Astrocyte (in vitro differentiated cells and primary cell): Measurements from ENCODE around the gene PAQR6. TPM values are rescaled to one million over a fixed set of nuclear protein-coding genes. Genes with fewer than 3 reads are reported as not detected.

ENCODE experiments used
- DNase-seq: peaks from one replicate; pipeline ENCODE4 v3.0.0-alpha.2; 2010; ENCODE audit warnings: low read depth
- FAIRE-seq: peaks from 2 replicates; lab custom pipeline; 2011; peaks lifted over from hg19 to GRCh38; lab: Jason Lieb, UNC
- H2AFZ ChIP-seq: 2 replicates; pipeline ENCODE4 v1.6.0; 2012; ENCODE audit warnings: low read depth, low read length, inconsistent platforms
- H3K27ac ChIP-seq: 2 replicates; pipeline ENCODE4 v1.5.1; 2011; ENCODE audit warnings: low read depth, low read length, inconsistent platforms
- H3K27me3 ChIP-seq: 2 replicates; pipeline ENCODE4 v1.6.0; 2011; ENCODE audit warnings: low read length, inconsistent platforms; ENCODE audit not compliant: insufficient read depth
- H3K36me3 ChIP-seq: 2 replicates; pipeline ENCODE4 v1.5.1; 2011; ENCODE audit warnings: low read length, inconsistent platforms; ENCODE audit not compliant: insufficient read depth
- H3K4me1 ChIP-seq: 2 replicates; pipeline ENCODE4 v1.5.1; 2011; ENCODE audit warnings: low read length, inconsistent platforms; ENCODE audit not compliant: insufficient read depth
- H3K4me2 ChIP-seq: 2 replicates; pipeline ENCODE4 v1.6.0; 2012; ENCODE audit warnings: low read length, inconsistent platforms
- H3K4me3 ChIP-seq: 2 replicates; pipeline ENCODE4 v1.5.1; 2011; ENCODE audit warnings: low read depth, mild to moderate bottlenecking, low read length, inconsistent platforms; ENCODE audit not compliant: insufficient read depth
- H3K79me2 ChIP-seq: 2 replicates; pipeline ENCODE4 v1.6.0; 2012; ENCODE audit warnings: mild to moderate bottlenecking, low read length, inconsistent platforms; ENCODE audit not compliant: insufficient read depth
- H3K9ac ChIP-seq: 2 replicates; pipeline ENCODE4 v1.6.0; 2012; ENCODE audit warnings: mild to moderate bottlenecking, low read length, inconsistent platforms
- H3K9me3 ChIP-seq: 2 replicates; pipeline ENCODE4 v1.5.1; 2012; ENCODE audit warnings: low read depth, mild to moderate bottlenecking, low read length, inconsistent platforms; ENCODE audit not compliant: insufficient read depth
- H4K20me1 ChIP-seq: 2 replicates; pipeline ENCODE4 v1.6.0; 2012; ENCODE audit warnings: low read length, inconsistent platforms; ENCODE audit not compliant: insufficient read depth
- H3K27ac Mint-ChIP-seq: one replicate; pipeline ENCODE4 v1.8.0; 2021; ENCODE audit warnings: mild to moderate bottlenecking, mixed read lengths; ENCODE audit not compliant: unreplicated experiment
- H3K27me3 Mint-ChIP-seq: one replicate; pipeline ENCODE4 v1.8.0; 2021; ENCODE audit warnings: low read depth, mixed read lengths; ENCODE audit not compliant: unreplicated experiment
- H3K36me3 Mint-ChIP-seq: one replicate; pipeline ENCODE4 v1.8.0; 2021; ENCODE audit warnings: low read depth, mixed read lengths; ENCODE audit not compliant: unreplicated experiment
- H3K4me1 Mint-ChIP-seq: one replicate; pipeline ENCODE4 v1.8.0; 2021; ENCODE audit warnings: low read depth, mixed read lengths; ENCODE audit not compliant: unreplicated experiment
- H3K4me3 Mint-ChIP-seq: one replicate; pipeline ENCODE4 v1.8.0; 2021; ENCODE audit warnings: mild to moderate bottlenecking, moderate library complexity, mixed read lengths; ENCODE audit not compliant: unreplicated experiment
- H3K9me3 Mint-ChIP-seq: one replicate; pipeline ENCODE4 v1.8.0; 2021; ENCODE audit warnings: mild to moderate bottlenecking, mixed read lengths; ENCODE audit not compliant: unreplicated experiment
- CTCF ChIP-seq: IDR thresholded peaks from 2 replicates; pipeline ENCODE4 v1.5.1; 2011; ENCODE audit warnings: low read depth, mild to moderate bottlenecking, inconsistent platforms, low read length, moderate library complexity; ENCODE audit not compliant: insufficient read depth
- EZH2 ChIP-seq: IDR thresholded peaks from 2 replicates; pipeline ENCODE4 v1.6.1; 2012; ENCODE audit warnings: mild to moderate bottlenecking, low read length, inconsistent platforms; ENCODE audit not compliant: insufficient read depth
- total RNA-seq: library from RNA; stranded (reverse); gene quantifications from 2 replicates; pipeline ENCODE4 v1.2.1, GENCODE V29; 2021

Gene PAQR6
- total RNA-seq, 1 donor from 2014 or later: 7.2 TPM

- Histone ChIP-seq H3K9ac (peak overlapping the region; percentile 66), H2AFZ (no peak overlapping the region), H3K9me3 (no peaks in the 10 kb centered on the region), H4K20me1 (no peaks in the 10 kb centered on the region), H3K27ac (peak overlapping the region; percentile 86), H3K36me3 (peaks cover 4% of the 10 kb centered on the region), H3K27me3 (no peaks in the 10 kb centered on the region), H3K79me2 (no peaks in the 10 kb centered on the region), H3K4me3 (no peak overlapping the region), H3K4me2 (peak overlapping the region; percentile 72), H3K4me1 (peaks cover 16% of the 10 kb centered on the region)
- TF ChIP-seq CTCF: no peak
- TF ChIP-seq EZH2: no peak
- FAIRE-seq (peak; percentile 26), DNase-seq (peak; percentile 89)
- no peaks in the 10 kb centered on the region for H3K9me3 Mint-ChIP-seq
- peak overlapping the region; percentile 98 for H3K27ac Mint-ChIP-seq
- H3K36me3 Mint-ChIP-seq: peaks cover 19% of the 10 kb centered on the region
- peak overlapping the region; percentile 73 for H3K4me3 Mint-ChIP-seq
- H3K4me1 Mint-ChIP-seq: peaks cover 13% of the 10 kb centered on the region
- H3K27me3 Mint-ChIP-seq: no peaks in the 10 kb centered on the region
These were observed 14.3 kb downstream of the PAQR6 start for GRCh38 chr1:156233426-156234127.

GRCh38 chr1:156232201-156232894 lies 15.5 kb downstream of the PAQR6 start:
- TF ChIP-seq EZH2 (no peak), CTCF (no peak)
- peaks cover 16% of the 10 kb centered on the region for H3K4me1 ChIP-seq
- FAIRE-seq: no peak
- no peaks in the 10 kb centered on the region for H3K27me3 ChIP-seq
- H4K20me1 ChIP-seq: no peaks in the 10 kb centered on the region
- Mint-ChIP-seq H3K27me3 (no peaks in the 10 kb centered on the region), H3K36me3 (peaks cover 16% of the 10 kb centered on the region), H3K27ac (peak overlapping the region; percentile 69), H3K9me3 (no peaks in the 10 kb centered on the region), H3K4me3 (no peak overlapping the region), H3K4me1 (peaks cover 13% of the 10 kb centered on the region)
- no peak overlapping the region for H3K4me3 ChIP-seq
- no peaks in the 10 kb centered on the region for H3K79me2 ChIP-seq
- H3K9ac ChIP-seq: no peak overlapping the region
- H3K4me2 ChIP-seq: no peak overlapping the region
- no peaks in the 10 kb centered on the region for H3K9me3 ChIP-seq
- no peak overlapping the region for H2AFZ ChIP-seq
- H3K27ac ChIP-seq: no peak overlapping the region
- H3K36me3 ChIP-seq: peaks cover 4% of the 10 kb centered on the region
- DNase-seq: no peak

DNA sequence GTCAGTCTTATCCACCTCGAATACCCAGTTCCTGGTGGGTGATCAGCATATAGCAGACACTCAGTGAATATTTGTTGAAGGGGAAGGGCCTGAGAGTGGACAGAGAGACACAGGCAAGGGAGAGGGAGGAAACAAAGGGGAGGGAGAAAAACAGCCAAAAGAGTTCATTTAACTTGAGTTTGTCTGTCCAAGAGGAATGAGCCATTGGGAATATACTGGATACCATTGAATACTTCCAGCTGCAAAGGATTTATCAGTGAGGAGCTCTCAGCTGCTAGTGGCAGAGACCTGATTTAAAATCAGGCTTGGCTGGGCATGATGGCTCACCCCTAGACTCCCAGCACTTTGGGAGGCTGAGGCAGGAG lies 17.4 kb downstream of the PAQR6 start:
- Histone ChIP-seq H3K79me2 (no peaks in the 10 kb centered on the region), H3K4me2 (no peak overlapping the region), H3K27ac (no peak overlapping the region), H3K36me3 (peaks cover 4% of the 10 kb centered on the region), H3K27me3 (no peaks in the 10 kb centered on the region), H3K4me3 (no peak overlapping the region), H3K9ac (no peak overlapping the region), H4K20me1 (no peaks in the 10 kb centered on the region), H3K4me1 (peaks cover 16% of the 10 kb centered on the region), H3K9me3 (no peaks in the 10 kb centered on the region), H2AFZ (no peak overlapping the region)
- no peak for TF ChIP-seq EZH2
- no peak for TF ChIP-seq CTCF
- Mint-ChIP-seq H3K4me3 (no peak overlapping the region), H3K9me3 (no peaks in the 10 kb centered on the region), H3K36me3 (peaks cover 8% of the 10 kb centered on the region), H3K27me3 (no peaks in the 10 kb centered on the region), H3K4me1 (peaks cover 13% of the 10 kb centered on the region), H3K27ac (no peak overlapping the region)
- no peak for DNase-seq
- no peak for FAIRE-seq
